NCI-H2227 (cell line): ENCODE measurements around the gene KRTAP5-10.
"Not testable (repeated sequence)": the region's sequence is repeated elsewhere in the genome, so short reads cannot be mapped to it uniquely, and the experiment has no call there.

ENCODE experiments used
- DNase-seq: peaks from one replicate; lab custom pipeline; 2025; ENCODE audit not compliant: unreplicated experiment; lab: John Stamatoyannopoulos, UW

The KRTAP5-10 gene, protein sequence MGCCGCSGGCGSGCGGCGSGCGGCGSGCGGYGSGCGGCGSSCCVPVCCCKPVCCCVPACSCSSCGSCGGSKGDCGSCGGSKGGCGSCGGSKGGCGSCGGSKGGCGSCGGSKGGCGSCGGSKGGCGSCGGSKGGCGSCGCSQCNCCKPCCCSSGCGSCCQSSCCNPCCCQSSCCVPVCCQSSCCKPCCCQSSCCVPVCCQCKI

DNA sequence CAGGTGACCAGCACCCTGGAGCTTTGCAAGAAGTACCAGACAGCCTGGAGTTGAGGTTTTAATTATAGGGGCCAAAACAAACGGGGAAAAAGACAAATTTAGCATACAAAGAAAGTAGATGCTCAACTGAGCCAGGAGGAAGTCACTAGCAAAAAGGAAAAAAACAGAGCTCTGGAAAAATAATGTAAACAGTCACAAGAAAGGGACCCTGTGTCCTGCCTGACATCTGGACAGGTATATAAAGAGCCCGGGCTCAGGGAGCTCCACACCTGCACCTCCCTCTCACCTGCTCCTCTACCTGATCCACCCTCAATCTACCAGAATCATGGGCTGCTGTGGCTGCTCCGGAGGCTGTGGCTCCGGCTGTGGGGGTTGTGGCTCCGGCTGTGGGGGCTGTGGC, at the start of gene KRTAP5-10:
TSS of gene KRTAP5-10 (plus strand) at position 301 of the 400 bp plus-strand sequence. CDS start at position 326, 25 bp downstream.
- DNase-seq = no peak

DNA sequence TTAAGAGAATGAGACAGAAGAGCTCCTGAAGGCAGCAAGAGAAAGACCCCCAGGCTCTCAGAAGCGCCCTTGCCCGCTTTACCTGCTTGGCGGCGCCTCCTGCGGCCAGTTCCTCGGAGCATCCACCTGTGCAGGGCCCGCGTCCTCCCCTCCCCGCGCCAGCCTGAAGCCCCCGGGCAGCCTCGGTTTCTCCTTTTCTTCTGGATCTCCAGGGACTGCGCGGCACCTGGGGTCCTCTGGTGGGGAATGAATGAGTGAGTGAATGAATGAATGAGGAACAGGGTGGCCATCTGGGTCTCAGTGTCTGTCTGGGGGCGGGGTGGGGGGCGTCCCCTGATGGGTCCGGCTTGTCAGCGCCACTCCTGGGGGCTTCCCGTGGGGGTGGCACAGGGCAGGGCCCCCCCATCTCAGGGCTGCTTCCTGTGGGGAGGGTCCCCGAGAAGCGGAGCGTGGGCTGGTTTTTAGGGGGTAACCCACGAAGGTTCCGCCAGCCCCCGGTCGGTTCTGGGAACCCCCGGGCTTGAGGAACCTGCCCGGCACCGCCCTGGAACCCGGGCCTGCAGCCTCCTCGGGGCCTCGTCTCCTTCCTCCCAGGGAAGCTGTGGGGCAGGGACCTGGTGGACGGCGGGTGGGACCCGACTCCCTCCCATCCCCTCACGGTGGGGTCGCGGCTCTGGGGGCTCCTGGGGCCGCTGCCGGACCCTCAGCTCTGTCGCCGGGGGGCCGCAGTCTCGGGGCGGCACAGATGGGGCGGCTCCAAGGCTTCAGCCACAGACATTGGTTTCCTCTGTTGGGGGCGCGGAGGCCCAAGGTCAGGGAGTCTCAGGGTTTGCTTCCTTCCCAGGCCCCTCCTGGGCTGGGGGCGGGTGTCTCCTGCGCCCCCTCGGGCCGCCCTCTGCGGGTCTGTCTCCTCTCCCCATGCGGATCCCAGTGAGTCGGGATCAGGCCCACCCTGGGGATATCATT, 46.6 kb upstream of the KRTAP5-10 start:
- DNase-seq = no peak

DNA sequence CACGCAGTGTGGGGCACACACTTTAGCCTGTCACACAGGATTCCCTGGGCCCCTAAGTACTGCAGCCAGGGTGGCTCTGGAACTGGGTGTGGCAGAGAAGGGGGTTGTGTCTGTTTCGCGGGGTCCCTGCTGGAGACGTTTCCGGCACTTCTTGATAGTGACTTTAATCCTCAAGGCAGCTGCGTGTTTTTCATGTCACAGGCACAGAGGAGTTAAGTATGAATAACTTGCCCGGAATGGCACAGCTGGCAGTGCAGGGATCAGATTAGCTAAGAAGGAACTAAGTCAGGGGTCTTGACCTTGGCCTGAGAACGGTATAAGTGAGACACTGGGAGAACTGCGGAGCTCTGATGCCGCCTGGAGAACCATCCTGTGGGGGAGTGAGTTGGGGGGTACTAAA, 45.8 kb upstream of the KRTAP5-10 start:
- DNase-seq = no peak

DNA sequence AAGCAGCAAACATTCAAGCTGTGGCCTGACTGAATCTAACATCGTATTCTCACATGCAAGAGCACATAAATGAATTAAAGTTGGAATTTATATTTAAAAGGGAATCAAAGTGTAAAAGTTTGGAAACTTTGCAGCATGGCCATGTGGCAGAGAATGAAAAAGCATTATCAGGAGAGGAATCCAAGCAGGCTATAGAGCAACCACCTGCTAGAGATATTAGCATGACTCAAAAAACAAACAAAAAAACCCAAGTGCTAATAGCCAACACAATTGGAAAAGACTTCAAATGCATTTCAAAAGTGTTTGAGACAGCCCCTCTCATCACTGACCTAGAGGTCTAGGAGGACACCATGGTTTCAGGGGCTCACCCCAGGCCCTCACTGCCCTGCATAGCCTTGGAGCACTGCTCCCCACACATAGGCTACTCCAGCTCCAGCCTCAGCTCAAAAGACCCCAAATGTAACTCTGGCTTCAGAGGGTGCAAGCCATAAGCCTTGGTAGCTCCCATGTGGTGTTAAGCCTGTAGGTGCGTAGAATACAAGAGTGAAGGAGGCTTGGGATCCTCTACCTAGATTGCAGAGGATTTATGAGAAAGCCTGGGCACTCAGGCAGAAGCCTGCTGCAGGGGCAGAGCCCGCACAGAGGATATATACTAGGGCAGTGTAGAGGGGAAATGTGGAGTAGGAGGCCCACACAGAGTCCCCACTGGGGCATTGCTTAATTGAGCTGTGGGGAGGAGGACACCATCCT, 40.0 kb upstream of the KRTAP5-10 start:
- no peak for DNase-seq

DNA sequence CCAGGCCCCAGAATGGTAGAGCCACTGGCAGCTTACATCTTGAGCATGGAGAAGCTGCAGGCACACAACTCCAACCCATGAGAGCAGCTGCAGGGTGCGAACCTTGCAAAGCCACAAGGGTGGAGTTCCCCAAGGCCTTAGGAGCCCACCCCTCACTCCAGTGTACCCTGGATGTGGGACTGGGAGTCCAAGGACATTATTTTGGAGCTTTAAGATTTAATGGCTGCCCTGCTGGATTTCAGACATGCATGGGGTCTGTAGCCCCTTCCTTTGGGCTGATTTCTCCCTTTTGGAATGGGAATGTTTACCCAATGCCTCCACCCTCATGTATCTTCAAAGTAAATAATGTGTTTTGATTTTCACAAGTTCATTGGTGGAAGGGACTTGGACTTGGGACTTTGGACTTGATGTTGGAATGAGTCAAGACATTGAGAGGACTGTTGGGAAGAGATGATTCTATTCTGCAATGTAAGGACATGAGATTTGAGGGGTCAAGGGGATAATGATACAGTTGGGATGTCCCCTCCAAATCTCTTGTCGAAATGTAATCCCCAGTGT, 39.3 kb upstream of the KRTAP5-10 start:
- no peak for DNase-seq

DNA sequence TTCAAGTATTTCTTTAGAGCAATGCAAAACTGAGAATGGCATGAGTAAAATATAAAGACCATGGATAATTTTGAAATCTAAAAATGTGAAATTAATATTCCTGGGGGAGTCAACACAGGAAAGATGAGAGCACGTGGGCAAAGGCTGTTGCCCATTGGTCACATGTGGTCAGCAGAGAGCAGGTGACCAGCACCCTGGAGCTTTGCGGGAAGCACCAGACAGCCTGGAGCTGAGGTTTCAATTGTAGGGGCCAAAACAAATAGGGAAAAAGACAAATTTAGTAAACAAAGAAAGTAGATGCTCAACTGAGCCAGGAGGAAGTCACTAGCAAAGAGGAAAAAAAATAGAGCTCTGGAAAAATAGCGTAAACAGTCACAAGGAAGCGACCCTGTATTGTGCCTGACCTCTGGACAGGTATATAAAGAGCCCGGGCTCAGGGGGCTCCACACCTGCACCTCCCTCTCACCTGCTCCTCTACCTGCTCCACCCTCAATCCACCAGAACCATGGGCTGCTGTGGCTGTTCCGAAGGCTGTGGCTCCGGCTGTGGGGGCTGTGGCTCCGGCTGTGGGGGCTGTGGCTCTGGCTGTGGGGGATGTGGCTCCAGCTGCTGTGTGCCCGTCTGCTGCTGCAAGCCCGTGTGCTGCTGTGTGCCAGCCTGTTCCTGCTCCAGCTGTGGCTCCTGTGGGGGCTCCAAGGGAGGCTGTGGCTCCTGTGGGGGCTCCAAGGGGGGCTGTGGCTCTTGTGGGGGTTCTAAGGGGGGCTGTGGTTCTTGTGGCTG, 38.4 kb upstream of the KRTAP5-10 start, which contains the start of gene KRTAP5-7:
TSS of gene KRTAP5-7 (plus strand) at position 472 of the 780 bp plus-strand sequence. CDS start at position 506, 34 bp downstream.
- not testable (repeated sequence) for DNase-seq

GRCh38 chr11:71527576-71528210, 37.7 kb upstream of the KRTAP5-10 start:
- no peak for DNase-seq

DNA sequence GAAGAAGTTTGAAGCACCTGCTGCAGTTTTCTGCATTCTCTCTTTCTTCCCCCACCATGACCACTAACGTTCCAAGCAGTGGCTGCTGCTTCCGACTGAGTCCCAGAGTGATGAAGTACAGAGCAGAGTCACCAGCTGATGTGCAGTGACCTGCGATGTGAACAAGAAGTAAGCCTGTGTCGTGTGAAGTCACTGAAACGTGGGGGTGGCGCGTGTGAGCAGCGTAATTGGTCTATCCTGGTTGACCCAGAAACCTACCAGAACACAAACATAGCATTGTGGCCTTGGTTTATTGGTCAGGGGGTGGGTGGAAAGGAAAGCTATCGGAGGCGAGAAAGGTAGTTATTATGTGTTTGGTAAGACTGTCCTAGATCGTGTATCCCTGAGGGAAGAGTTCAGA, 34.8 kb upstream of the KRTAP5-10 start:
- no peak for DNase-seq

DNA sequence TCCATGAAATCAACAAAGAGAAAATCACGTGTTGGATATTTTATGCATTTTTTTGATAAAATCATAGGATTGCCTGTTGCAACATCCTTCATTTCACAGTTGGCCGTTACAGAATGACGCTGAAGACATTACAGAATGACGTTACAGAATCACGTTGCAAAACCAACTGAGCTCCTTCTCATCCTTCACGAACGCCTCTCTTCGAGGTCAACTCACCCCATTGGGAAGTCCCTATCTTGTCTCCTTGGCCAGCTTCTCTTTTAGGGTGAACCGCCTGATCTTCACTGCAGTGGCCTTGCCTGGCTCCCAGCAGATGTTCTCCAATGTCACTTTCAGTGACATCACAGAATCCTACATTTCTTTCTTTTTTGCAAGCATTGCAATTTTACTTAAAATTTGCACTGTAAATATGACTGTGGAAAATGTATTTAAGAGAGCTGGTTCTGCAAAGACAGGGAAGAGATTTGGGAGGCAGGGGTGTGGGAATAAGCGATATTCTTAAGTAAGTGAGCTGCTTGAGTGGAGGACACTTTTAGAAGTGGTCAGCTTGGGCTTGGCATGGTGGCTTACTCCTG, 33.2 kb upstream of the KRTAP5-10 start:
- no peak for DNase-seq

DNA sequence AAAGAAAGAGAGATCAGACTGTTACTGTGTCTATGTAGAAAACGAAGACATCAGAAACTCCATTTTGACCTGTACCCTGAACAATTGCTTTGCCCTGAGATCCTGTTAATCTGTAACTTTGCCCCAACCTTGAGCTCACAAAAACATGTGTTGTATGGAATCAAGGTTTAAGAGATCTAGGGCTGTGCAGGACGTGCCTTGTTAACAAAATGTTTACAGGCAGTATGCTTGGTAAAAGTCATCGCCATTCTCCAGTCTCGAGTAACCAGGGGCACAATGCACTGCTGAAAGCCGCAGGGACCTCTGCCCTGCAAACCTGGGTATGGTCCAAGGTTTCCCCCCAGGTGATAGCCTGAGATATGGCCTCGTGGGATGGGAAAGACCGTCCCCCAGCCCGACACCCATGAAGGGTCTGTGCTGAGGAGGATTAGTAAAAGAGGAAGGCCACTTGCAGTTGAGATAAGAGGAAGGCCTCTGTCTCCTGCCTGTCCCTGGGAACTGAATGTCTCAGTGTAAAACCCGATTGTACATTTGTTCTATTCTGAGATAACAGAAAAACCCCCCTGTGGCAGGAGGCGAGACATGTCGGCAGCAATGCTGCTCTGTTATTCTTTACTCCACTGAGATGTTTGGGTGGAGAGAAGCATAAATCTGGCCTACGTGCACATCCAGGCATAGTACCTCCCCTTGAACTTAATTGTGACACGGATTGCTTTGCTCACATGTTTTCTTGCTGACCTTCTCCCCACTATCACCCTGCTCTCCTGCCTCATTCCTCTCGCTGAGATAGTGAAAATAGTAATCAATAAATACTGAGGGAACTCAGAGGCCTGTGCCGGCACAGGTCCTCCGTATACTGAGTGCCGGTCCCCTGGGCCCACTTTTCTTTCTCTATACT, 30.4 kb upstream of the KRTAP5-10 start:
- not testable (repeated sequence) for DNase-seq

DNA sequence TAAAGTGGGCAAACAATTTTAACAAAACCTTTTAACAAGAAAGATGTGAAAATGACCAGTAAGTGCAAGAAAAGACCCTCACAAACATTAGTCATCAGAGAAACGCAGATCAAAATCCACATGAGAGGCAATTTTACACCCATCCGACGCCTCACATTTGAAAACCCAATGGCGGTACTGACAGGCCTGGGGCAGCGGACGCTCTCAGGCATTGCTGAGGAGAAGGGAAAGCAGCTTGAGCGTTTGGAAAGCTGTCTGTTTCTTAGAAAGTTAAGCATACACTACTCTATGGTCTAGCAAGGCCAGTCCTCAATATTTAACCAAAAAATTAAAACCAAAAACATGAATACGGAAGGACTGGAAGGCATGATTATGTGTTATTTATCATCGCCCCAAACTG, 29.5 kb upstream of the KRTAP5-10 start:
- DNase-seq = no peak

GRCh38 chr11:71537537-71537936, 27.8 kb upstream of the KRTAP5-10 start:
- no peak for DNase-seq

DNA sequence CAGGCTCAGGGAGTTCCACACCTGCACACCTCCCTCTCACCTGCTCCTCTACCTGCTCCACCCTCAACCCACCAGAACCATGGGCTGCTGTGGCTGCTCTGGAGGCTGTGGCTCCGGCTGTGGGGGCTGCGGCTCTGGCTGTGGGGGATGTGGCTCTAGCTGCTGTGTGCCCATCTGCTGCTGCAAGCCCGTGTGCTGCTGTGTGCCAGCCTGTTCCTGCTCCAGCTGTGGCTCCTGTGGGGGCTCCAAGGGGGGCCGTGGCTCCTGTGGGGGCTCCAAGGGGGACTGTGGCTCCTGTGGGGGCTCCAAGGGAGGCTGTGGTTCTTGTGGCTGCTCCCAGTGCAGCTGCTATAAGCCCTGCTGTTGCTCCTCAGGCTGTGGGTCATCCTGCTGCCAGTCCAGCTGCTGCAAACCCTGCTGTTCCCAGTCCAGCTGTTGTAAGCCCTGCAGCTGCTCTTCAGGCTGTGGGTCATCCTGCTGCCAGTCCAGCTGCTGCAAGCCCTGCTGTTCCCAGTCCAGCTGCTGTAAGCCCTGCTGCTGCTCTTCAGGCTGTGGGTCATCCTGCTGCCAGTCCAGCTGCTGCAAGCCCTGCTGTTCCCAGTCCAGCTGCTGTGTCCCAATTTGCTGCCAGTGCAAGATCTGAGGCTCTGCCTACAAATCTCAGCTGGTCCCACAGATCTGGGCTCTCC, 27.2 kb upstream of the KRTAP5-10 start, which contains the start of gene KRTAP5-8:
TSS of gene KRTAP5-8 (plus strand) at position 49 of the 689 bp plus-strand sequence. CDS start at position 80, 31 bp downstream.
- not testable (repeated sequence) for DNase-seq

- DNase-seq = no peak
These were observed 26.7 kb upstream of the KRTAP5-10 start for GRCh38 chr11:71538666-71538990.

- DNase-seq = no peak
These were observed 26.3 kb upstream of the KRTAP5-10 start for GRCh38 chr11:71539017-71539416.

DNA sequence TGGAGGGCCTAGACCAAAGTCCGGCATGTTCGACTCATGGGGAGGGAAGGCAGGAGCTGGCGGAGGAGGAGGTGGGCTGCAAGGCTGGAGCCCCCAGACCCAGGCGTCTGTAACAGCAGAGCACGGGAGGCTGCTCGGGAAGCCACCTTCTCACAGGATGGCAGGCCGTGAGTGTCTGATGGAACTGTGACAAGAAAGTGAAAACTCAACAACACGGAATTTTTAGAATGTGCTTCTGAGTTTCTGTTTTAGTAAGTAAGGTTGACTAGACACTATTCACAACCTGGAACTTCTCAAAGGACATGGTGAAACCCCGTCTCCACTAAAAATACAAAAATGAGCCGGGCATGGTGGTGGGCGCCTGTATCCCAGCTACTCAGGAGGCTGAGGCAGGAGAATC, 25.4 kb upstream of the KRTAP5-10 start:
- not testable (repeated sequence) for DNase-seq

DNA sequence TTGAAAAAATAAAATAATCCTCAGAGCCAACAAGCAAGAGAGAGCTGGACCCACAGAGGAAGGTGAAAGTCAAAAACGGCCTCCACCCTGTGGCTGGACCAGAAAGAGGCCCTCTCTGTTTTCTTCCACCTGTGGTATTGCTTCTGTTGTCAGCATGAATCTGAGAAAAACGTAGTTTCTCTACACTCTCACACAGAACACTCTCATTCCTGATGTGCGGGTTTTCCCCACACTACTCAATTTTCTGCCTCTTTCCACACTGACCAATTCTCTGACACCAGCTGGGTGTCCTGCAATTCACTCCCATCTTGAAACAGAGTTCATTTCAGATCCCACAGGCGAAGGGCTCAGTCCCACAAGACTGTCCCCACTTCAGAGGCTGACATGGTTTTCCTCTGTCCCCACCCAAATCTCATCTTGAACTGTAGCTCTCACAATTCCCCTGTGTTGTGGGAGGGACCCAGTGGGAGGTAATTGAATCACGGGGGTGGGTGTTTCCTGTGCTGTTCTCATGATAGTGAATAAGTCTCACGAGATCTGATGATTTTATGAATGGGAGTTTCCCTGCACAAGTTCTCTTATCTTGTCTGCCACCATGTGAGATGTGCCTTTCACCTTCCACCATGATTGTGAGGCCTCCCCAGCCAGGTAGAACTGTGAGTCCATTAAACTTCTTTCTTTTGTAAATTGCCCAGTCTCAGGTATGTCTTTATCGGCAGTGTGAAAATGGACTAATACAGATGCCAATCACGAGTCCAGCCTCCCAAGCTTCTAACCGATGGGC, 24.6 kb upstream of the KRTAP5-10 start:
- not testable (repeated sequence) for DNase-seq
